ENCODE data around the gene KCNC1.

- TF ChIP-seq CTCF (IDR thresholded peaks at IDR 0.05; ENCODE audit: low read depth, low read length): no peak
- TF ChIP-seq EZH2phosphoT487 (IDR thresholded peaks at IDR 0.05; ENCODE audit: low read depth): no peak
Observed at GRCh38 chr11:17721242-17721999, 13.2 kb upstream of the KCNC1 start.
